GM12801 (cell line): ENCODE results near the gene ZNF48.

Experiments used
- TF ChIP-seq, protein P1 (sequence below): IDR thresholded peaks from one replicate; pipeline ENCODE4 v1.5.1; 2011; ENCODE audit warnings: control low read depth; ENCODE audit not compliant: insufficient read length; ENCODE audit errors: extremely low read depth

Gene ZNF48

DNA sequence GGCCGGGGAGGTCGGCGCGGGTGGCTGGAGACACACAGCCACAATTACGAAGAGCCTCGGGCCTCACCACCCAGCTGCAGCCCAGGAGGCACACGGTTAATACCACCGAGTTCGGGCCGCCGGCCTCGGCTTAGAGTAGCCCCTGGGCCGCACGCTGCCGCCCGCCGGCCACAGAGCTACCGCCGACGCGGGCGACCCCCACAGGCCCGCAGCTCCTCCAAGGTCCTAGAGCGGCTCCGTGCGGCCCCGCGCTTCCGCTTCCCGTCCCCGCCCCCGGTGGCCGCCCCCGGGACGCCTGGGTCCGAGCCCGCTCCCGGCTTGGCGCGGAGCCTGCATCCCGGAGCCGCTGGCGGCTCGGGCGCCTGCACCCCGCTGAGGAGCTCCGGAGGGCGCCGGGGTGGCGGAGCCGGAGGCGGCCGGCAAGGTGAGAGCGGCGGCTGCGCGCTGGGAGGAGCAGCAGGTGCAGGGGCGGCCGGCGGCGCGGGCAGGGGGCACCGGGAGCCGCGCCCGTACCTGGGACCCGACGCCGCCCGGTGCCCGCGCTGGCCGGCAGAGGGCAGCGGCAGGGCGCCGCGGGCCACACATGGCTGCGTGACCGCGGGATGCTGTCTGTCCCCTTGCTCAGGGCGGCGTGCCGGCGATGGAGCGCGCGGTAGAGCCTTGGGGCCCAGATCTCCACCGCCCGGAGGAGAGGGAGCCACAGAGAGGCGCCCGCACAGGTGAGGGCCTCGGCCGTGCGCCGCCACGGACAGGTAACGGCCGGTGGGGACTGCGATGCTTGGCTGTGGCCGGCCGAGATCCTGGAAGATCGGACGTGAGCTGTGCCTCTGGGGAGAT is at the start of gene ZNF48:
Gene ZNF48 (plus strand): TSS at position 266 of the 837 bp plus-strand sequence. CDS start 375 bp downstream, at position 641.
- TF ChIP-seq, protein P1, sequence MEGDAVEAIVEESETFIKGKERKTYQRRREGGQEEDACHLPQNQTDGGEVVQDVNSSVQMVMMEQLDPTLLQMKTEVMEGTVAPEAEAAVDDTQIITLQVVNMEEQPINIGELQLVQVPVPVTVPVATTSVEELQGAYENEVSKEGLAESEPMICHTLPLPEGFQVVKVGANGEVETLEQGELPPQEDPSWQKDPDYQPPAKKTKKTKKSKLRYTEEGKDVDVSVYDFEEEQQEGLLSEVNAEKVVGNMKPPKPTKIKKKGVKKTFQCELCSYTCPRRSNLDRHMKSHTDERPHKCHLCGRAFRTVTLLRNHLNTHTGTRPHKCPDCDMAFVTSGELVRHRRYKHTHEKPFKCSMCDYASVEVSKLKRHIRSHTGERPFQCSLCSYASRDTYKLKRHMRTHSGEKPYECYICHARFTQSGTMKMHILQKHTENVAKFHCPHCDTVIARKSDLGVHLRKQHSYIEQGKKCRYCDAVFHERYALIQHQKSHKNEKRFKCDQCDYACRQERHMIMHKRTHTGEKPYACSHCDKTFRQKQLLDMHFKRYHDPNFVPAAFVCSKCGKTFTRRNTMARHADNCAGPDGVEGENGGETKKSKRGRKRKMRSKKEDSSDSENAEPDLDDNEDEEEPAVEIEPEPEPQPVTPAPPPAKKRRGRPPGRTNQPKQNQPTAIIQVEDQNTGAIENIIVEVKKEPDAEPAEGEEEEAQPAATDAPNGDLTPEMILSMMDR, result no peak

DNA sequence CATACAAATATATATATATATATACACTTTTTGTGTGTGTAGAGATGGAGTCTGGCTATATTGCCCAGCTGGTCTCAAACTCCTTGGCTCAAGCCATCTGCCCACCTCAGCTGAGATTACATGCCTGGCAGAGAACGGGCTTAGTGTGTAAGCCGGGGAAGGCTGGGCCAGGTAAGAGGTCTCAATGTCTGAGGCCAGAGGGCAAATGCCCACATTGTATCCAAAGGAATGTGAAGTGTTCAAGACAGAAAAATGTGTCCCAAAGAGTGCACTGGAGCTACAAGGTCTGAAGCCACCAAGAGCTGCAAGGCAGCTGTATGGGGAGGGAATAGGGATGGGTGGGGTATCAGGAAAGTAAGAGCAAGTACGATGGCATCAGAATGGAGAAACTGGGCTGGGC is 48.9 kb upstream of the ZNF48 start:
- TF ChIP-seq, protein P1, result no peak

DNA sequence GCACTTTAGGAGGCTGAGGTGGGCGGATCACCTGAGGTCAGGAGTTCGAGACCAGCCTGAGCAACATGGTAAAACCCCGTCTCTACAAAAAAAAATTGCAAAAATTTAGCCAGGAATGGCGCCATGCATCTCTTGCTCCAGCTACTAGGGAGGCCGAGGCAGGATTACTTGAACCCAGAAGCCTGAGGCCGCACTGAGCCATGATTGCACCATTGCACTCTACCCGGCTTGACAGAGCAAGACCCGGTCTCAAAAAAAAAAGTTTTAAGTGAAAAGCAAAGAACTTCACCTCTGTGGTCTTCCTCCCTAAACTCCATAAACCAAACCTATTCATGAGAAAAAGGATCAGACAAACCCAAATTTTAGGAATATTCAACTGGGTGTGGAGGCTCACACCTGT is 47.1 kb upstream of the ZNF48 start:
- TF ChIP-seq, protein P1, result no peak

DNA sequence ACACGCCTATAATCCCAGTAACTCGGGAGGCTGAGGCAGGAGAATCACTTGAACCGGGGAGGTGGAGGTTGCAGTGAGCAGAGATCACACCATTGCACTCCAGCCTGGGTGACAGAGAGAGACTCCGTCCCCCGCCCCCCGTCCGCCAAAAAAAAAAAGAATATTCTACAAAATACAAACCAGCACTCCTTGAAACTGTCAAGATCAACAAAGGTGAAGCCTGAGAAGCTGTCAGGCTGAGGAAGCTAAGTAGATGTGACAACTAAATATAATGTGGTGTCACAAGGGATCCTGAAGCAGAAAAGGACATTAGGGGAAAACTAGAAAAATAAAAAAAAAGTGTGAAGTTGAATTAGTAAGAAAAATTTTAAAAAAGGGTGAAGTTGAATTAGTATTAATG is 46.3 kb upstream of the ZNF48 start:
- TF ChIP-seq, protein P1, result no peak

DNA sequence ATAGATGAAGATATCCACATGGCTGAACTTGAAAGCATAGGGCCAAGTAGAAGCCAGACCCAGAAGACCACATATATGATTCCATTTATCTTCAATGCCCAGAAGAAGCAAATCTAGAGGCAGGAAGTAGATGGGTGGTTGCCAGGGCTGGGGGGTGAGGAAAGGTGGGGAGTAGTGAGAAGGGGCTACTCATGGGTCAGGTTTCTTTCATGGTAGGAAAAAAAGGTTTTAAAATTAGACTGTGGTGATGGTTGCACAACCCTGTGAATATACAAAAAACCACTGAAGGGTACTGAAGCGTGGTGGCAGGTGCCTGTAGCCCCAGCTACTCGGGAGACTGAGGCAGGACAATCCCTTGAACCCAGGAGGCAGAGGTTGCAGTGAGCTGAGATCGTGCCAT is 45.5 kb upstream of the ZNF48 start:
- TF ChIP-seq, protein P1, result no peak

DNA sequence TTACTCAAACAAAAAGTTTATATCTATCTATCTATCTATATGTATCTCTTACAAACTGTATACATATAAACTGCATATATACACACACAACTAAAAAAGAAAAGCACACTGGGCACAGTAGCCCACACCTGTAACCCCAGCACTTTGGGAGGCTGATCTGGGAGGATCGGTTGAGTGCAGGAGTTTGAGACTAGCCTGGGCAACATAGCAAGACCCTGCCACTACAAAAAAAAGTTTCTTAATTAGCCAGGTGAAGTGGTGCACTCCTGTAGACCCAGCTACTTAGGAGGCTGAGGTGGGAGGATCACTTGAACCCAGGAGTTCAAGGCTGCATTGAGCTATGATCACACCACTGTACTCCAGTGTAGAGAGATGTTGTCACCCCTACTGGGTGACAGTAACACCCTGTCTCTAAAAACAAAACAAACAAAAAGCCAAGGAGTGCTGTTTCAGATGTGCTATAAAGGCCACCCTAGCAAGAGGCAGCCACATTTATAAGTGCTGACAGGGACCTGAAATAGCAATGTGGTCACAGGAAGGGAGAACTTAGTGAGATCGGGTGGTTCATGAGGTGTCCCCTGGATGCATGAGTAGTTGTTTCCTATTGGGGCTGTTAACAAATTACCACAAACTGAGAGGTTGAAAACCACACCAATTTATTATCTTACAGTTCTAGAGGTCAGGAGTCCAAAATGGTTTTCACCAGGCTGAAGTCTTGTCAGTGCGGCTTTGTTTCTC is 44.9 kb upstream of the ZNF48 start:
- TF ChIP-seq, protein P1, result no peak

DNA sequence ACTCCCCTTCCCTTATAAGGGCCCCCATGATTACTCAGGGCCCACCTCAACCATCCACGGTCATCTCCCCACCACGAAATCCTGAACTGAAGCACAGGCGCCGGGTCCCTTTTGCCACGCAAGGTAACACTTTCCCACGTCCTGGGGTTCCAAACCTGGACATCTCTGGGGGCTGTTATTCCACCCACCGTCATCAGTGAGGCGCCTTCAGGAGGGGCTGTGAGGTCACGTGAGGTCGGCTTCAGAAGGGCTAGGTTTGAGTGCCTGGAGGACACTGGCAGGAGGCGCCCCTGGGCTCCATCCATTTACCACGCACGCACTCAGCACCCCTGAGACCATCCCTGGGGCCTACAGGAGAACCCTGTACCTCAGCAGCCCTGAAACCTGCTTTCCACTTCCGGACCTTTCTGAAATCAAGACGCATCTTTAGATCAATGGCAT is 44.2 kb upstream of the ZNF48 start:
- TF ChIP-seq, protein P1, result no peak
